GM18909 (cell line): ENCODE measurements around the gene HAND1.

ENCODE experiments used
- ATAC-seq: cut with Tn5 transposase; IDR thresholded peaks from one replicate; pipeline ENCODE4 v1.9.1; 2021; ENCODE audit warnings: mild to moderate bottlenecking; ENCODE audit not compliant: unreplicated experiment, poor library complexity

The HAND1 gene

GRCh38 chr5:154479944-154480750 is 2.1 kb upstream of the HAND1 start:
- ATAC-seq, result no peak

- no peak for ATAC-seq
Measured at GRCh38 chr5:154479160-154479943, 1.3 kb upstream of the HAND1 start.

- ATAC-seq, result no peak
Measured at GRCh38 chr5:154478752-154479159, 729 bp upstream of the HAND1 start.

GRCh38 chr5:154477382-154478223 is 424 bp downstream of the HAND1 start:
- no peak for ATAC-seq

GRCh38 chr5:154476354-154477205 is 1.4 kb downstream of the HAND1 start:
- ATAC-seq, result no peak

- ATAC-seq, result no peak
Measured at GRCh38 chr5:154475591-154476353, 2.3 kb downstream of the HAND1 start.

GRCh38 chr5:154474396-154475334 is 3.4 kb downstream of the HAND1 start:
- ATAC-seq, result no peak

GRCh38 chr5:154473581-154474283 is 4.3 kb downstream of the HAND1 start:
- ATAC-seq, result no peak

GRCh38 chr5:154472871-154473580 is 5.0 kb downstream of the HAND1 start:
- no peak for ATAC-seq

GRCh38 chr5:154470947-154471870 is 6.8 kb downstream of the HAND1 start:
- ATAC-seq, result no peak

- ATAC-seq, result no peak
Measured at GRCh38 chr5:154470137-154470536, 7.9 kb downstream of the HAND1 start.

GRCh38 chr5:154467655-154468354 is 10.2 kb downstream of the HAND1 start:
- ATAC-seq, result peak; percentile 94

- no peak for ATAC-seq
Measured at GRCh38 chr5:154466671-154467070, 11.4 kb downstream of the HAND1 start.

GRCh38 chr5:154466147-154466546 is 11.9 kb downstream of the HAND1 start:
- ATAC-seq, result no peak

- no peak for ATAC-seq
Measured at GRCh38 chr5:154465169-154465568, 12.9 kb downstream of the HAND1 start.
